GM18907 (cell line): Measurements from ENCODE around the gene CA11.

Source experiments
- ATAC-seq: cut with Tn5 transposase; IDR thresholded peaks from one replicate; pipeline ENCODE4 v1.9.1; 2021; ENCODE audit warnings: mild to moderate bottlenecking, moderate library complexity; ENCODE audit not compliant: unreplicated experiment

CA11 gene

GRCh38 chr19:48629599-48630295, 16.2 kb downstream of the CA11 start:
- ATAC-seq, result no peak

GRCh38 chr19:48629297-48629598, 16.7 kb downstream of the CA11 start:
- ATAC-seq, result no peak

GRCh38 chr19:48628486-48629296, 17.3 kb downstream of the CA11 start:
- ATAC-seq, result no peak

GRCh38 chr19:48627865-48628314, 18.1 kb downstream of the CA11 start:
- no peak for ATAC-seq

GRCh38 chr19:48627201-48627864, 18.7 kb downstream of the CA11 start:
- ATAC-seq, result no peak

GRCh38 chr19:48625891-48626327, 20.1 kb downstream of the CA11 start:
- no peak for ATAC-seq

- ATAC-seq, result no peak
These were observed 20.9 kb downstream of the CA11 start for GRCh38 chr19:48624791-48625723.

- peak; percentile 69 for ATAC-seq
These were observed 21.9 kb downstream of the CA11 start for GRCh38 chr19:48624067-48624594.

- no peak for ATAC-seq
These were observed 22.4 kb downstream of the CA11 start for GRCh38 chr19:48623556-48624066.

- ATAC-seq, result no peak
These were observed 26.0 kb downstream of the CA11 start for GRCh38 chr19:48619692-48620585.

GRCh38 chr19:48618916-48619691, 26.9 kb downstream of the CA11 start, which contains the start of the genes RPL18 and SPHK2:
Gene RPL18, minus strand, starts transcription at chr19:48619178. Its CDS starts 35 bp downstream, at chr19:48619143.
Gene SPHK2, plus strand, starts transcription at chr19:48619506. Its CDS starts 1,009 bp downstream, at chr19:48620515.
- ATAC-seq, result peak; percentile 83

GRCh38 chr19:48618278-48618915, 27.6 kb downstream of the CA11 start:
- ATAC-seq, result no peak

- ATAC-seq, result no peak
These were observed 28.6 kb downstream of the CA11 start for GRCh38 chr19:48617146-48617937.

GRCh38 chr19:48616491-48617056, 29.4 kb downstream of the CA11 start:
- ATAC-seq, result no peak

- no peak for ATAC-seq
These were observed 29.9 kb downstream of the CA11 start for GRCh38 chr19:48616041-48616436.

- no peak for ATAC-seq
These were observed 30.6 kb downstream of the CA11 start for GRCh38 chr19:48615231-48616040.
